K562 (cell line): Measurements from ENCODE around the gene DNAJB12. TPM values are rescaled to one million over a fixed set of nuclear protein-coding genes. Genes with fewer than 3 reads are reported as not detected.
A peak's percentile ranks its signal among the peaks of the same experiment; 100 is the strongest.

Source experiments
- CC2D1A ChIP-seq: fragments of 450-650 bp; IDR thresholded peaks from 2 replicates; pipeline ENCODE4 v1.6.1; 2017; ENCODE audit warnings: mild to moderate bottlenecking
- DMBX1 ChIP-seq: fragments of 250-450 bp; sonication (Bioruptor Pico); IDR thresholded peaks from 2 replicates; pipeline ENCODE4 v1.8.0; 2022; ENCODE audit warnings: inconsistent platforms, mild to moderate bottlenecking, moderate library complexity, borderline replicate concordance
- FOXK1 ChIP-seq: sonication (generic); formaldehyde crosslinking; IDR thresholded peaks from 2 replicates; pipeline ENCODE4 v1.8.0; 2022; ENCODE audit warnings: missing genetic modification reagents, mild to moderate bottlenecking, borderline replicate concordance
- NFIC ChIP-seq: fragments of 450-650 bp; IDR thresholded peaks from 2 replicates; pipeline ENCODE4 v1.6.1; 2017; ENCODE audit warnings: mild to moderate bottlenecking, inconsistent platforms
- YY1 ChIP-seq, 3 experiments: IDR thresholded peaks; 2 replicates each; pipeline ENCODE4 v1.6.1; 2011; ENCODE audit warnings: low read length in 2 of 3, mild to moderate bottlenecking in 2 of 3, moderate library complexity in 2 of 3, borderline replicate concordance in 1 of 3, control low read depth in 1 of 3, low read depth in 1 of 3; ENCODE audit not compliant: insufficient read depth in 3 of 3, insufficient replicate concordance in 2 of 3, control insufficient read depth in 1 of 3, insufficient read length in 1 of 3; ENCODE audit errors: extremely low read depth in 1 of 3
- ZNF644 ChIP-seq: fragments of 200-800 bp; sonication (Bioruptor generic); IDR thresholded peaks from 2 replicates; pipeline ENCODE4 v1.6.1; 2016; ENCODE audit warnings: low read depth, missing genetic modification characterization, missing compliant biosample characterization
- ZNF707 ChIP-seq: fragments of 250-450 bp; sonication (Bioruptor Pico); conservative IDR thresholded peaks from 2 replicates; pipeline ENCODE4 v1.8.0; 2022; ENCODE audit warnings: inconsistent platforms, mild to moderate bottlenecking, moderate library complexity
- ZNF830 ChIP-seq: fragments of 250-450 bp; sonication (Bioruptor Pico); IDR thresholded peaks from 2 replicates; pipeline ENCODE4 v1.5.0; 2021; ENCODE audit warnings: mild to moderate bottlenecking
- polyA plus RNA-seq, 8 experiments: library from polyadenylated mRNA; depleted of rRNA in 4 of 8; stranded (reverse) in 5 of 8; unstranded in 3 of 8; fragments of >200 nt; fragmentation: Nextera tagmentation in 2 of 8; fragmentation: Illumina TruSeq in 1 of 8; extraction: Ambion mirVana in 2 of 8; extraction: Trizol in 1 of 8; gene quantifications; 2 replicates each; pipeline versions ENCODE4 v1.2.1 to v1.2.3, GENCODE V29; 2011 to 2014; ENCODE audit warnings: inconsistent platforms in 1 of 8, missing spikeins in 1 of 8
- total RNA-seq, 7 experiments: library from RNA; depleted of rRNA in 6 of 7; stranded (reverse); fragments of >200 nt in 6 of 7; fragmentation: Illumina TruSeq in 2 of 7; extraction: Trizol in 2 of 7; gene quantifications; 2 replicates each; pipeline versions ENCODE4 v1.2.1 to v1.2.3, GENCODE V29; 2011 to 2021; ENCODE audit warnings: low replicate concordance in 1 of 7
- TF ChIP-seq, protein P1 (sequence below): sonication (generic); formaldehyde crosslinking; IDR thresholded peaks from 2 replicates; pipeline ENCODE4 v1.8.1; 2023; ENCODE audit warnings: mild to moderate bottlenecking, missing genetic modification reagents
- TF ChIP-seq, protein P2 (sequence below): sonication (generic); formaldehyde crosslinking; IDR thresholded peaks from 2 replicates; pipeline ENCODE4 v1.8.1; 2023; ENCODE audit warnings: mild to moderate bottlenecking, missing genetic modification reagents
- TF ChIP-seq, protein P3 (sequence below): sonication (generic); formaldehyde crosslinking; IDR thresholded peaks from 2 replicates; pipeline ENCODE4 v1.8.1; 2023; ENCODE audit warnings: mild to moderate bottlenecking, missing genetic modification reagents

The DNAJB12 gene
- total and polyA plus RNA-seq, 9 of the 15 experiments (the other 6 are each of a cell fraction or from before 2014, with no cell fraction given), result 3.5 to 31.5 (median 20.3) TPM

DNA sequence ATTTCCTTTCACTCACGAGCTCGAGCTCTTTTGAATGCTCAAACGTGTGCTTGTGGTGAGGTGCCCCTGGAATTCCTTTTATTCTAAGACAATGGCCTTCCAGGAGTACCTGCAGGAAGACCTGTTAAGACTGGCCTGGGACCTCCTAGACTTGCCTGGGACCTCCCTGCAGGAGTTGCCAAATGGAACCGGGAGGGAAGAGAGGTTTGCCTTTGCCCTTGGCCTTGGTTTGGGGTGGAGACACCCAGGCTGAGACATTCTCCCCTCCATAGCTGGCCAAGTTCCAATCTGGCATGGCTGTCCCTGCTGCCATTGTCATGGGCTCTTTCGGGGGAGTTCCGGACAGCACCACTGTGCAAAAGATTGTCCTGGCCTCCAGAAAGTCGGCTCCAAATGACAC, 39.7 kb downstream of the DNAJB12 start (continued):
- no peak for TF ChIP-seq CC2D1A
- TF ChIP-seq YY1 (IDR thresholded peaks at IDR 0.05; ENCODE audit: borderline replicate concordance in 1 of 3, control insufficient read depth in 1 of 3, extremely low read depth in 1 of 3, insufficient read depth in 3 of 3, insufficient read length in 1 of 3, insufficient replicate concordance in 2 of 3, low read depth in 1 of 3, low read length in 2 of 3), result peak in 1 of 3 experiments; percentile 5
- no peak for TF ChIP-seq ZNF830 (CRISPR knock-in tag)
- TF ChIP-seq, protein P1, sequence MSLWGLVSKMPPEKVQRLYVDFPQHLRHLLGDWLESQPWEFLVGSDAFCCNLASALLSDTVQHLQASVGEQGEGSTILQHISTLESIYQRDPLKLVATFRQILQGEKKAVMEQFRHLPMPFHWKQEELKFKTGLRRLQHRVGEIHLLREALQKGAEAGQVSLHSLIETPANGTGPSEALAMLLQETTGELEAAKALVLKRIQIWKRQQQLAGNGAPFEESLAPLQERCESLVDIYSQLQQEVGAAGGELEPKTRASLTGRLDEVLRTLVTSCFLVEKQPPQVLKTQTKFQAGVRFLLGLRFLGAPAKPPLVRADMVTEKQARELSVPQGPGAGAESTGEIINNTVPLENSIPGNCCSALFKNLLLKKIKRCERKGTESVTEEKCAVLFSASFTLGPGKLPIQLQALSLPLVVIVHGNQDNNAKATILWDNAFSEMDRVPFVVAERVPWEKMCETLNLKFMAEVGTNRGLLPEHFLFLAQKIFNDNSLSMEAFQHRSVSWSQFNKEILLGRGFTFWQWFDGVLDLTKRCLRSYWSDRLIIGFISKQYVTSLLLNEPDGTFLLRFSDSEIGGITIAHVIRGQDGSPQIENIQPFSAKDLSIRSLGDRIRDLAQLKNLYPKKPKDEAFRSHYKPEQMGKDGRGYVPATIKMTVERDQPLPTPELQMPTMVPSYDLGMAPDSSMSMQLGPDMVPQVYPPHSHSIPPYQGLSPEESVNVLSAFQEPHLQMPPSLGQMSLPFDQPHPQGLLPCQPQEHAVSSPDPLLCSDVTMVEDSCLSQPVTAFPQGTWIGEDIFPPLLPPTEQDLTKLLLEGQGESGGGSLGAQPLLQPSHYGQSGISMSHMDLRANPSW (CRISPR knock-in tag), result no peak
- 0 out of 2 replicates have a peak, but pooled peaks have one; percentile 31 for TF ChIP-seq ZNF644 (tag)
- TF ChIP-seq, protein P2, sequence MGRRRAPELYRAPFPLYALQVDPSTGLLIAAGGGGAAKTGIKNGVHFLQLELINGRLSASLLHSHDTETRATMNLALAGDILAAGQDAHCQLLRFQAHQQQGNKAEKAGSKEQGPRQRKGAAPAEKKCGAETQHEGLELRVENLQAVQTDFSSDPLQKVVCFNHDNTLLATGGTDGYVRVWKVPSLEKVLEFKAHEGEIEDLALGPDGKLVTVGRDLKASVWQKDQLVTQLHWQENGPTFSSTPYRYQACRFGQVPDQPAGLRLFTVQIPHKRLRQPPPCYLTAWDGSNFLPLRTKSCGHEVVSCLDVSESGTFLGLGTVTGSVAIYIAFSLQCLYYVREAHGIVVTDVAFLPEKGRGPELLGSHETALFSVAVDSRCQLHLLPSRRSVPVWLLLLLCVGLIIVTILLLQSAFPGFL, result no peak
- peak; percentile 60 for TF ChIP-seq NFIC
- peak; percentile 23; the same call in 1 of the 2 replicates for TF ChIP-seq DMBX1 (CRISPR knock-in tag)
- TF ChIP-seq, protein P3, sequence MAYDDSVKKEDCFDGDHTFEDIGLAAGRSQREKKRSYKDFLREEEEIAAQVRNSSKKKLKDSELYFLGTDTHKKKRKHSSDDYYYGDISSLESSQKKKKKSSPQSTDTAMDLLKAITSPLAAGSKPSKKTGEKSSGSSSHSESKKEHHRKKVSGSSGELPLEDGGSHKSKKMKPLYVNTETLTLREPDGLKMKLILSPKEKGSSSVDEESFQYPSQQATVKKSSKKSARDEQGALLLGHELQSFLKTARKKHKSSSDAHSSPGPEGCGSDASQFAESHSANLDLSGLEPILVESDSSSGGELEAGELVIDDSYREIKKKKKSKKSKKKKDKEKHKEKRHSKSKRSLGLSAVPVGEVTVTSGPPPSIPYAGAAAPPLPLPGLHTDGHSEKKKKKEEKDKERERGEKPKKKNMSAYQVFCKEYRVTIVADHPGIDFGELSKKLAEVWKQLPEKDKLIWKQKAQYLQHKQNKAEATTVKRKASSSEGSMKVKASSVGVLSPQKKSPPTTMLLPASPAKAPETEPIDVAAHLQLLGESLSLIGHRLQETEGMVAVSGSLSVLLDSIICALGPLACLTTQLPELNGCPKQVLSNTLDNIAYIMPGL (CRISPR knock-in tag), result no peak
- TF ChIP-seq FOXK1 (CRISPR knock-in tag), result 0 out of 2 replicates have a peak, but pooled peaks have one; percentile 33
- no peak for TF ChIP-seq ZNF707 (CRISPR knock-in tag)
